ENCODE results near the gene SLC25A53.

GRCh38 chrX:104189837-104190236, 33.0 kb upstream of the SLC25A53 start:
- TF ChIP-seq, protein P1, sequence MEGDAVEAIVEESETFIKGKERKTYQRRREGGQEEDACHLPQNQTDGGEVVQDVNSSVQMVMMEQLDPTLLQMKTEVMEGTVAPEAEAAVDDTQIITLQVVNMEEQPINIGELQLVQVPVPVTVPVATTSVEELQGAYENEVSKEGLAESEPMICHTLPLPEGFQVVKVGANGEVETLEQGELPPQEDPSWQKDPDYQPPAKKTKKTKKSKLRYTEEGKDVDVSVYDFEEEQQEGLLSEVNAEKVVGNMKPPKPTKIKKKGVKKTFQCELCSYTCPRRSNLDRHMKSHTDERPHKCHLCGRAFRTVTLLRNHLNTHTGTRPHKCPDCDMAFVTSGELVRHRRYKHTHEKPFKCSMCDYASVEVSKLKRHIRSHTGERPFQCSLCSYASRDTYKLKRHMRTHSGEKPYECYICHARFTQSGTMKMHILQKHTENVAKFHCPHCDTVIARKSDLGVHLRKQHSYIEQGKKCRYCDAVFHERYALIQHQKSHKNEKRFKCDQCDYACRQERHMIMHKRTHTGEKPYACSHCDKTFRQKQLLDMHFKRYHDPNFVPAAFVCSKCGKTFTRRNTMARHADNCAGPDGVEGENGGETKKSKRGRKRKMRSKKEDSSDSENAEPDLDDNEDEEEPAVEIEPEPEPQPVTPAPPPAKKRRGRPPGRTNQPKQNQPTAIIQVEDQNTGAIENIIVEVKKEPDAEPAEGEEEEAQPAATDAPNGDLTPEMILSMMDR (IDR thresholded peaks at IDR 0.05): no peak
- TF ChIP-seq POLR2AphosphoS5 (IDR thresholded peaks at IDR 0.05; ENCODE audit: low read depth, low read length) (no peak), TCF7L2 (IDR thresholded peaks at IDR 0.05; ENCODE audit: low read depth, low read length) (no peak), SIN3A (IDR thresholded peaks at IDR 0.05; ENCODE audit: borderline replicate concordance, insufficient read depth, low read depth, low read length) (no peak)
- TF ChIP-seq, protein P2, sequence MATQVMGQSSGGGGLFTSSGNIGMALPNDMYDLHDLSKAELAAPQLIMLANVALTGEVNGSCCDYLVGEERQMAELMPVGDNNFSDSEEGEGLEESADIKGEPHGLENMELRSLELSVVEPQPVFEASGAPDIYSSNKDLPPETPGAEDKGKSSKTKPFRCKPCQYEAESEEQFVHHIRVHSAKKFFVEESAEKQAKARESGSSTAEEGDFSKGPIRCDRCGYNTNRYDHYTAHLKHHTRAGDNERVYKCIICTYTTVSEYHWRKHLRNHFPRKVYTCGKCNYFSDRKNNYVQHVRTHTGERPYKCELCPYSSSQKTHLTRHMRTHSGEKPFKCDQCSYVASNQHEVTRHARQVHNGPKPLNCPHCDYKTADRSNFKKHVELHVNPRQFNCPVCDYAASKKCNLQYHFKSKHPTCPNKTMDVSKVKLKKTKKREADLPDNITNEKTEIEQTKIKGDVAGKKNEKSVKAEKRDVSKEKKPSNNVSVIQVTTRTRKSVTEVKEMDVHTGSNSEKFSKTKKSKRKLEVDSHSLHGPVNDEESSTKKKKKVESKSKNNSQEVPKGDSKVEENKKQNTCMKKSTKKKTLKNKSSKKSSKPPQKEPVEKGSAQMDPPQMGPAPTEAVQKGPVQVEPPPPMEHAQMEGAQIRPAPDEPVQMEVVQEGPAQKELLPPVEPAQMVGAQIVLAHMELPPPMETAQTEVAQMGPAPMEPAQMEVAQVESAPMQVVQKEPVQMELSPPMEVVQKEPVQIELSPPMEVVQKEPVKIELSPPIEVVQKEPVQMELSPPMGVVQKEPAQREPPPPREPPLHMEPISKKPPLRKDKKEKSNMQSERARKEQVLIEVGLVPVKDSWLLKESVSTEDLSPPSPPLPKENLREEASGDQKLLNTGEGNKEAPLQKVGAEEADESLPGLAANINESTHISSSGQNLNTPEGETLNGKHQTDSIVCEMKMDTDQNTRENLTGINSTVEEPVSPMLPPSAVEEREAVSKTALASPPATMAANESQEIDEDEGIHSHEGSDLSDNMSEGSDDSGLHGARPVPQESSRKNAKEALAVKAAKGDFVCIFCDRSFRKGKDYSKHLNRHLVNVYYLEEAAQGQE (IDR thresholded peaks at IDR 0.05; ENCODE audit: insufficient read depth in 1 of 2, low read depth in 2 of 2, low read length in 1 of 2): no peak

All from Panc1 (cell line).